ENCODE measurements around the gene IL4R.

DNA sequence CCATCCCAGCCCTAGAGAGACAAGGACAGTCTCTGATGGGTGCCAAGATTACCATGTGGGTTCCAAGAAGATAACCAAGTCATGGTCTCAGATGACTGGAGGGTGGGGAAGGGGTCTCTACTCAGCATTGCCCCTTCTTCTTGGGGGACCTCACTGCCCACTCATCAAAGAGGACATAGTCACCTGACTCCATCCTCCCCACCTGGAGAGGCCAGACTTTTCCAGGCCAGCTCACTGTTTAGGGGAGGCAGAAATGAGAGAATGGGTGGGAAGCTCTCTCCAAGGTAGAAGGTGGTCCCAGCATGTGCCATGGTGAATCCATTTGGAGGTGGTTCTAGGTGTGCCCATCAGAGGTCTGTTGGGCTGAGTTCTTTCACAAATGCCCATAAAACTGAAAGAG is 67.5 kb downstream of the IL4R start:
- TF ChIP-seq, protein P1, sequence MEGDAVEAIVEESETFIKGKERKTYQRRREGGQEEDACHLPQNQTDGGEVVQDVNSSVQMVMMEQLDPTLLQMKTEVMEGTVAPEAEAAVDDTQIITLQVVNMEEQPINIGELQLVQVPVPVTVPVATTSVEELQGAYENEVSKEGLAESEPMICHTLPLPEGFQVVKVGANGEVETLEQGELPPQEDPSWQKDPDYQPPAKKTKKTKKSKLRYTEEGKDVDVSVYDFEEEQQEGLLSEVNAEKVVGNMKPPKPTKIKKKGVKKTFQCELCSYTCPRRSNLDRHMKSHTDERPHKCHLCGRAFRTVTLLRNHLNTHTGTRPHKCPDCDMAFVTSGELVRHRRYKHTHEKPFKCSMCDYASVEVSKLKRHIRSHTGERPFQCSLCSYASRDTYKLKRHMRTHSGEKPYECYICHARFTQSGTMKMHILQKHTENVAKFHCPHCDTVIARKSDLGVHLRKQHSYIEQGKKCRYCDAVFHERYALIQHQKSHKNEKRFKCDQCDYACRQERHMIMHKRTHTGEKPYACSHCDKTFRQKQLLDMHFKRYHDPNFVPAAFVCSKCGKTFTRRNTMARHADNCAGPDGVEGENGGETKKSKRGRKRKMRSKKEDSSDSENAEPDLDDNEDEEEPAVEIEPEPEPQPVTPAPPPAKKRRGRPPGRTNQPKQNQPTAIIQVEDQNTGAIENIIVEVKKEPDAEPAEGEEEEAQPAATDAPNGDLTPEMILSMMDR (IDR thresholded peaks at IDR 0.05): no peak
- no peak for TF ChIP-seq POLR2A (IDR thresholded peaks at IDR 0.05)

Measured in testis (tissue), 2 donors.